NCI-H1436 treated with DMSO at 0.1 percent for 48 hours (cell line): ENCODE measurements around the gene RAD23A.
"Not testable (repeated sequence)": the region's sequence is repeated elsewhere in the genome, so short reads cannot be mapped to it uniquely, and the experiment has no call there.

Source experiments
- DNase-seq: peaks from one replicate; lab custom pipeline; 2025; lab: John Stamatoyannopoulos, UW

Gene RAD23A

GRCh38 chr19:12955575-12955974 lies 9.9 kb downstream of the RAD23A start:
- DNase-seq: not testable (repeated sequence)

- DNase-seq: no peak
These were observed 10.3 kb downstream of the RAD23A start for GRCh38 chr19:12955996-12956395.

- DNase-seq: no peak
These were observed 11.1 kb downstream of the RAD23A start, which contains the start of gene GADD45GIP1 for GRCh38 chr19:12956446-12957388. TSS of gene GADD45GIP1 (minus strand) at chr19:12957223. CDS start at chr19:12957212, 11 bp downstream.

GRCh38 chr19:12957389-12957952 lies 11.8 kb downstream of the RAD23A start:
- not testable (repeated sequence) for DNase-seq

- no peak for DNase-seq
These were observed 13.8 kb downstream of the RAD23A start for GRCh38 chr19:12959481-12959880.

- DNase-seq: no peak
These were observed 19.6 kb downstream of the RAD23A start for GRCh38 chr19:12965017-12965811.

GRCh38 chr19:12965812-12966135 lies 20.1 kb downstream of the RAD23A start:
- DNase-seq: no peak

GRCh38 chr19:12967907-12968306 lies 22.2 kb downstream of the RAD23A start:
- no peak for DNase-seq

GRCh38 chr19:12969292-12969988 lies 23.8 kb downstream of the RAD23A start, which contains the start of gene DAND5:
TSS of gene DAND5 (plus strand) at chr19:12969576. CDS start at chr19:12969661, 85 bp downstream.
- DNase-seq: no peak

- no peak for DNase-seq
These were observed 24.6 kb downstream of the RAD23A start for GRCh38 chr19:12970070-12970820.

- DNase-seq: no peak
These were observed 27.6 kb downstream of the RAD23A start for GRCh38 chr19:12973236-12973635.

GRCh38 chr19:12974301-12975220 lies 28.9 kb downstream of the RAD23A start:
- no peak for DNase-seq

- no peak for DNase-seq
These were observed 29.6 kb downstream of the RAD23A start for GRCh38 chr19:12975221-12975741.

- not testable (repeated sequence) for DNase-seq
These were observed 30.4 kb downstream of the RAD23A start for GRCh38 chr19:12976109-12976508.

GRCh38 chr19:12979974-12980373 lies 34.3 kb downstream of the RAD23A start:
- no peak for DNase-seq

- DNase-seq: no peak
These were observed 37.0 kb downstream of the RAD23A start for GRCh38 chr19:12982648-12983047.

- no peak for DNase-seq
These were observed 37.4 kb downstream of the RAD23A start for GRCh38 chr19:12983091-12983490.

- no peak for DNase-seq
These were observed 38.0 kb downstream of the RAD23A start for GRCh38 chr19:12983542-12984142.

GRCh38 chr19:12984143-12984627 lies 38.5 kb downstream of the RAD23A start:
- DNase-seq: no peak
